Panc1 (cell line): ENCODE results near the gene TMEM86A. TPM values are rescaled to one million over a fixed set of nuclear protein-coding genes. Genes with fewer than 3 reads are reported as not detected.

ENCODE experiments used
- ATAC-seq: fragments of 200-7000 bp; cut with Tn5 transposase; 2 replicates; pipeline ENCODE4 v1.9.1; 2020; ENCODE audit warnings: mild to moderate bottlenecking, moderate library complexity
- BruUV-seq: library from RNA; stranded (reverse); fragments of 400-500 nt; replicated peaks from 2 replicates; lab custom pipeline; 2021; lab: Mats Ljungman, UMichigan
- CTCF ChIA-PET: fragments of 300-600 bp; sonication (Branson Sonifier 250); formaldehyde crosslinking; loops from one replicate; lab custom pipeline; 2022; ENCODE audit warnings: antibody characterized with exemption; lab: Charles Lee
- POLR2A ChIA-PET: fragments of 300-600 bp; sonication (Branson Sonifier 250); formaldehyde crosslinking; loops from one replicate; lab custom pipeline; 2022; ENCODE audit warnings: antibody characterized with exemption; lab: Charles Lee
- DNase-seq: peaks from one replicate; pipeline ENCODE4 v3.0.0-alpha.2; 2010; ENCODE audit warnings: low read depth, low spot score
- H3K27ac ChIP-seq: 2 replicates; pipeline ENCODE4 v1.5.1; 2011; ENCODE audit warnings: mild to moderate bottlenecking, low read length, inconsistent platforms
- H3K27me3 ChIP-seq: fragments of 200-500 bp; sonication (Bioruptor generic); 2 replicates; pipeline ENCODE4 v1.6.0; 2014; ENCODE audit warnings: low read length, inconsistent platforms; ENCODE audit not compliant: control insufficient read depth, insufficient read depth
- H3K36me3 ChIP-seq: fragments of 200-500 bp; sonication (Bioruptor generic); 2 replicates; pipeline ENCODE4 v1.5.1; 2014; ENCODE audit warnings: inconsistent platforms, mild to moderate bottlenecking, low read length, moderate library complexity; ENCODE audit not compliant: control insufficient read depth, insufficient read depth
- H3K4me1 ChIP-seq: 2 replicates; pipeline ENCODE4 v1.5.1; 2011; ENCODE audit warnings: inconsistent platforms, mild to moderate bottlenecking, low read length, moderate library complexity; ENCODE audit not compliant: control insufficient read depth, insufficient read depth
- H3K4me3 ChIP-seq, 2 experiments: 2 replicates each; pipeline ENCODE4 v1.5.1; 2011 to 2012; ENCODE audit warnings: low read depth in 2 of 2, low read length in 2 of 2, mild to moderate bottlenecking in 2 of 2, inconsistent platforms in 1 of 2, moderate library complexity in 1 of 2
- H3K9me3 ChIP-seq: fragments of 200-500 bp; sonication (Bioruptor generic); 2 replicates; pipeline ENCODE4 v1.5.1; 2014; ENCODE audit warnings: low read depth, mild to moderate bottlenecking, inconsistent platforms, low read length, moderate library complexity; ENCODE audit not compliant: control insufficient read depth, insufficient read depth
- POLR2AphosphoS5 ChIP-seq: IDR thresholded peaks from 2 replicates; pipeline ENCODE4 v1.6.1; 2012; ENCODE audit warnings: mild to moderate bottlenecking, low read depth, low read length, moderate library complexity
- REST ChIP-seq, 2 experiments: IDR thresholded peaks; 2 replicates each; pipeline ENCODE4 v1.6.1; 2011 to 2012; ENCODE audit warnings: low read depth in 2 of 2, control low read depth in 1 of 2, low read length in 1 of 2, mild to moderate bottlenecking in 1 of 2, moderate library complexity in 1 of 2; ENCODE audit not compliant: insufficient read depth in 1 of 2
- SIN3A ChIP-seq: IDR thresholded peaks from 2 replicates; pipeline ENCODE4 v1.6.1; 2012; ENCODE audit warnings: low read depth, mild to moderate bottlenecking, low read length, moderate library complexity, borderline replicate concordance; ENCODE audit not compliant: insufficient read depth
- TCF7L2 ChIP-seq: IDR thresholded peaks from 2 replicates; pipeline ENCODE4 v1.6.1; 2011; ENCODE audit warnings: mild to moderate bottlenecking, low read depth, low read length, inconsistent platforms
- in situ Hi-C: cut with HindIII; loops from 2 replicates; pipeline ENCODE4 v1.10.0; 2016; ENCODE audit warnings: low sequenced_read_pairs, low pct_unique_long_range_greater_than_20kb
- intact Hi-C: fragments of 100-400 bp; cut with micrococcal nuclease; formaldehyde crosslinking; loops from one replicate; pipeline ENCODE4 v1.10.0; 2022; ENCODE audit not compliant: unreplicated experiment
- total RNA-seq: library from RNA; stranded (reverse); gene quantifications from one replicate; pipeline ENCODE4 v1.2.1, GENCODE V29; 2021; ENCODE audit not compliant: unreplicated experiment
- TF ChIP-seq, protein P1 (sequence below): fragments of 450-650 bp; IDR thresholded peaks from 2 replicates; pipeline ENCODE4 v1.5.1; 2017; ENCODE audit warnings: mild to moderate bottlenecking

Gene TMEM86A
- total RNA-seq, 1 experiment from 2014 or later = 0.31 TPM

- Histone ChIP-seq H3K27ac (no peak overlapping the region), H3K4me3 (no peak overlapping the region), H3K4me1 (no peaks in the 10 kb centered on the region), H3K9me3 (no peaks in the 10 kb centered on the region), H3K36me3 (no peaks in the 10 kb centered on the region), H3K27me3 (peaks cover 6% of the 10 kb centered on the region; the same call in 1 of the 2 replicates)
- ATAC-seq (no peak), DNase-seq (no peak)
- ChIA-PET POLR2A (interaction anchor here (0.6 kb wide), 1 partner anchor 54 kb away, joined by 3 read pairs; no protein-coding TSS in a partner anchor), CTCF (interaction anchor here (0.7 kb wide), 1 partner anchor 246 kb away, joined by 5 read pairs; no protein-coding TSS in a partner anchor)
- in situ Hi-C loops (no loop called here), intact Hi-C loops (no loop called here)
- TF ChIP-seq SIN3A (no peak), REST (IDR thresholded peaks at IDR 0.05; ENCODE audit: insufficient read depth in 1 of 2, low read depth in 2 of 2, low read length in 1 of 2) (no peak), POLR2AphosphoS5 (no peak)
- TF ChIP-seq, protein P1, sequence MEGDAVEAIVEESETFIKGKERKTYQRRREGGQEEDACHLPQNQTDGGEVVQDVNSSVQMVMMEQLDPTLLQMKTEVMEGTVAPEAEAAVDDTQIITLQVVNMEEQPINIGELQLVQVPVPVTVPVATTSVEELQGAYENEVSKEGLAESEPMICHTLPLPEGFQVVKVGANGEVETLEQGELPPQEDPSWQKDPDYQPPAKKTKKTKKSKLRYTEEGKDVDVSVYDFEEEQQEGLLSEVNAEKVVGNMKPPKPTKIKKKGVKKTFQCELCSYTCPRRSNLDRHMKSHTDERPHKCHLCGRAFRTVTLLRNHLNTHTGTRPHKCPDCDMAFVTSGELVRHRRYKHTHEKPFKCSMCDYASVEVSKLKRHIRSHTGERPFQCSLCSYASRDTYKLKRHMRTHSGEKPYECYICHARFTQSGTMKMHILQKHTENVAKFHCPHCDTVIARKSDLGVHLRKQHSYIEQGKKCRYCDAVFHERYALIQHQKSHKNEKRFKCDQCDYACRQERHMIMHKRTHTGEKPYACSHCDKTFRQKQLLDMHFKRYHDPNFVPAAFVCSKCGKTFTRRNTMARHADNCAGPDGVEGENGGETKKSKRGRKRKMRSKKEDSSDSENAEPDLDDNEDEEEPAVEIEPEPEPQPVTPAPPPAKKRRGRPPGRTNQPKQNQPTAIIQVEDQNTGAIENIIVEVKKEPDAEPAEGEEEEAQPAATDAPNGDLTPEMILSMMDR = no peak
- no TSS peak for BruUV-seq
These were observed 6.1 kb downstream of the TMEM86A start for GRCh38 chr11:18704698-18705097.

GRCh38 chr11:18705651-18706281 is 7.2 kb downstream of the TMEM86A start:
- Histone ChIP-seq H3K36me3 (no peaks in the 10 kb centered on the region), H3K27me3 (peaks cover 5% of the 10 kb centered on the region; the same call in 1 of the 2 replicates), H3K4me3 (peak overlapping the region in 1 of 2 experiments; percentile 11; a peak in 1 of 4 replicates), H3K27ac (no peak overlapping the region), H3K9me3 (no peaks in the 10 kb centered on the region), H3K4me1 (no peaks in the 10 kb centered on the region)
- no peak for DNase-seq
- intact Hi-C loops = no loop called here
- no peak for TF ChIP-seq POLR2AphosphoS5
- TF ChIP-seq, protein P1 = no peak
- TF ChIP-seq SIN3A = no peak
- no peak for TF ChIP-seq TCF7L2
- TF ChIP-seq REST (IDR thresholded peaks at IDR 0.05; ENCODE audit: insufficient read depth in 1 of 2, low read depth in 2 of 2, low read length in 1 of 2) = no peak
- ATAC-seq = no peak
- ChIA-PET POLR2A (no interaction called here), CTCF (no interaction called here)
- no TSS peak for BruUV-seq
- in situ Hi-C loops = no loop called here
